GM12873 (cell line): ENCODE measurements around the gene RNF26.

ENCODE experiments used
- CTCF ChIP-seq: IDR thresholded peaks from 2 replicates; pipeline ENCODE4 v1.5.1; 2012; ENCODE audit warnings: low read depth, mild to moderate bottlenecking, moderate library complexity, low read length, control low read depth; ENCODE audit not compliant: insufficient read depth; ENCODE audit errors: missing control alignments

Gene RNF26

GRCh38 chr11:119381181-119381988 lies 47.1 kb downstream of the RNF26 start, which contains the start of gene USP2:
USP2 (minus strand) TSS chr11:119381690; CDS start chr11:119373480, 8,210 bp downstream.
- peak; percentile 86 for TF ChIP-seq CTCF

DNA sequence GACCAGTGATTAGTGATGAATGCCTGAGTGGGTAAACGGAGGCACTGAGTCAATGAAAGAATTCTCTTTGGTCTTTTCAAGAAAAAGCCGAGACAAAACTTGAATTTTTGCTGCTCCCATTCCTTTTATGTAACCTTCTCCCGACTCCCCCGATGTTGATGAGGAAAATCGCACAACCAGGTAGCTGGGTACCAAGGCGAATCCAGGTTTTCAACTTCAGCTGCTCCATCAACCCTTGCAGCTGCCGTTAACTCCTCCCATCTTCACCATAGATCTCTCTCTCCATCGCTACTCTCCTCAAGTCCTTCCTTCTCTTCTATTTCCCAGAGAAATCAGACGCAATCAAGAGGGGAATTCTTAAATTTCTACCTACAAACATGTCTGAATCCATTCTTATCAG lies 47.8 kb downstream of the RNF26 start:
- no peak for TF ChIP-seq CTCF

- no peak for TF ChIP-seq CTCF
These were observed 50.0 kb downstream of the RNF26 start for GRCh38 chr11:119384332-119384731.
